SHP77 treated with DMSO at 0.1 percent for 48 hours (cell line): ENCODE results near the gene PWP1.
A peak's percentile ranks its signal among the peaks of the same experiment; 100 is the strongest.

ENCODE experiments used
- DNase-seq: peaks from one replicate; lab custom pipeline; 2025; lab: John Stamatoyannopoulos, UW

PWP1 gene

DNA sequence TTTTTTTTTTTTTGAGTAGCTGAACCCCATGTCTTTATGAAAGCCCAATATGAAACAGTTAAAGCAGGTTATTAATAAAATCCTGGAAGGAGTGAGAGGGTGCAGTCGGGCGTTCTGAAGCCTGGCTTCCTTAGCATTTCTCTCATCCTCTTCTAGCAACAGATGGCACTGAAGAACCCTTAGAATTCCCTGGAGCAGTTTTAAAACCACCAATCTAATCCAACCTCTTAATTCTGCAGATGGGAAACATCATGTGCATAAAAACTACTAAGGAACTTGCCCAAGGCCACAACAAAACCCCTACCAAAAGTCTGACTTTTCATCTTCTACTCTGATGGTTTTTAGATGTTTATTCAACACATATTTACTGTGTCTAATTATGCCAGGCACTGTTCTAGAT, 50.2 kb downstream of the PWP1 start:
- no peak for DNase-seq

DNA sequence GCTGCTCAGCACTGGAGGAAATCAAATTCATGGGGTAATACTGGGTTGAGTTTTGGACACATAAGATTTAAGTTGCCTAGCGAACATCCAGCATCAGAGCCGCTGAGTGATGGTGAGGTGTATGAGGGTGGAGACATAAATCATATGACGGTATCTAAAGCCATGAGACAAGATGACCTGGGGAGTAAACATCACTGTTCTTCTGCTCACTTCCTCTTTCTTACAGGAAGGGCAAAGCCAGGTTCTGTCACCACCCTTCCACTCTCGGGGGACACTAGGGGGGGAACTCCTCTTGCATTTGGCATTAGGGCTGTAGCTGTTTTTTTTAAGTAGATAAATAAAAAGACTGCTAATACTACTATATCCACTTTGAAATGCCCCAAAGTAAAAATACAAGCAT, 51.3 kb downstream of the PWP1 start:
- DNase-seq, result no peak

DNA sequence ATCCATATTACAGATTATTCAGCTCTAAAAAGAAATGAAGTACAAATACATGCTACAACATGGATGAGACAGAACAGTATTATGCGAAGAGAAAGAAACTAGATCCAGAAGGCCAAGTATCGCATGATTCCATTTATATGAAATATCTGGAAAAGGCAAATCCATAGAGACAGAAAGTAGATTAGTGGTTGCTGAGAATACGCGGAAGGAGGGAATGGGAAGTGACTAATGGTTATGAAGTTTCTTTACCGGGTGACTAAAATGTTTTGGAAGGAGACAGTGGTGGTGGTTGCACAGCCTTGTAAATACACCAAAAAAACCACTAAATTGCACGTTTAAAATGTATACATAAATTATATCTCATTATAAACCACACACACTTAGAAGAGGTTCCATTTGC, 62.9 kb downstream of the PWP1 start:
- no peak for DNase-seq

DNA sequence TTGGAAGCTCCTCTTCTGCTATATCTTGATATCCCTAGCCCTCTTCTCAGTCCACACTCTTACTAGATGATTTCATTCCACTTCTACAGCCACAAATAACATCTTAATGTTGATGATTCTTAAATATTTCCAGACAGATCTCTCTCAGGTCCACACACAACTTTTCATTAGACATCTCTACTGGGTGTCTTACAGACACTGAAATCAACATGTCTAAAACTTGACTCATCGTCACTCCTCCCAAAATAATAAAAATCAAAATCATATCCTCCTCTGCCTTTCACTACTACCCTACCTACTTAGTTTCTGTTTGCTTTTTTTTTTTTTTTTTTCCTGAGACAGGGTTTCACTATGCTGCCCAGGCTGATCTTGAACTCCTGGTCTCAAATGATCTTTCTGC, 63.5 kb downstream of the PWP1 start:
- DNase-seq, result no peak

DNA sequence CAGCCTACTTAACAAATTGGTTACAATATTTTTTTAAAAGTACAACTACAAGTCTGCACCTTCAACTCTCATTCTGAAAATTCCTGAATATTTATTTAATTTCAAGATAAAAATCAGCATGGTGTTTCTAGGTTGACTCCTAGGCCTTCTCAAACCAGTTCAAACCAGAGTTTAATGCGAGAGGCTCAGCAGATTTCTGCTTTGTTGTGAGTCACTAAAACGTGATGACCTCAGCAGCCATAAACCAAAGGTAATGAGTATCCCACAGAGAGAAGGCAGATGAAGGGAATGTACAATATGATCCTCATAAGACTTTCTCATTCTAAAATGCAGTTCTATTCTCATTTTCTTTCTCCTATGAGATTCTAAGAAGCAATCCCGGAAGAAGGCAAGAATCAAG, 73.8 kb downstream of the PWP1 start:
- no peak for DNase-seq

DNA sequence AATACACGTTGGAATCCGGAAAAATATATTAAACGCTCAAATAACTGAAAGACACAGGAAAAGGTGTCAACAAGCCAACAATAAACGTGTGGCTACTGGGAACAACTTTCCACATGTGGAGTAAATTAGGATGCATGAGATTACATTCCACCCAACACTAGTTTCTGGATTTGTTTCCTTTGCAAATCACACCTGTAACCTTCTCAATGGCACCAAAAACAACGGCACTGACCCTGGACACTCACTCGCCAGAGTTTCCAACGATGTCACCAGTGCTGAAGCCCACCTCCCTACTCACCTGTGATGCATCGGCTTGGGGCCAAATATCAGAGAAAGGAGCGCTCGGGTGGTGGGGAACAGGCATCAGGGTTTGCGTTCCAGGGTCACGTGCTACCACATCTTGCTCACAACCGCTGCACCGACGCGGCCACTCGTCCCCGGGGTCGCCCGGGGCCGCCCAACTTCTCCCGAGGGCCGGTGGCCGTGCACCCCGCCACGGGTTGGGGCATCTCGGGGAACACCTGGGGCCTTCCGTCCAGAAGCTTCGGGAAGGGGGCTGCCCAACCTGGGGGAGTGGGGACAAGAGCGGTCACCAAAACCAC, 74.7 kb downstream of the PWP1 start:
- no peak for DNase-seq

DNA sequence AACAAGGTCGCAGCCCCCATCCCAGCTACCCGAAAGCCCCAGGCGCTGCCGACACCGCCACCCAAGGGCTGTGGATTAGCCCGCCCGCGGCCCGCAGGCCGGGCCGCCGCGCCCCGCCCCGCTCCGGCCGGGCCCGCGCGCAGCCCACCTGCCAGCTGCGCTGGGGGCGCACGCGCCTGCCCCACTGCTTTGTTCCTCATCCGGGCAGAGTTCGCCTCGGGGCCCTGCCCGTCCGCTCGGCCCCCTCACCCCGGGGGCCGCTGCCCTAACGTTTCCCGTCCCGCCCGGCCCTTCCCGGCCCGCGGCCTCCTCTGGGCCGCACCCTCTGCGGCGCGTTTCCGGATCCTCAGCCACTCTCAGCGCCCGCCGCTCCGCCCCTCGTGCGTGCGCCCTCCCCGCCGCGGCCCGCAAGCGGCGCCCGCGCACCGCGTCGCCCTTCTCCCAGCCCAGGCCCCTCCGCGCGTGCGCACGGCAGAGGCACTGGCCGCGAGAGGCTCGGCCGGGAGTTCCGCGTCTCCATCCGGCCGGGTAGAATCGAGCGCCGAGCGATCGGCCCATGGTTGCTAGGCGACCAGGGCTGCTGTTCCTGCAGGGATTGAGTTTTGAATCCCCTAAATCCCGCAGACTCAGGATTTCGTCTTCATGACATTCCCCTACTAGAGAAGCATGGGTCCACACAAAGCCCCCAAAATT, 75.4 kb downstream of the PWP1 start, which contains the start of gene PRDM4:
PRDM4 (minus strand) TSS at position 329 of the 693 bp plus-strand sequence. CDS start 622 bp downstream, outside the sequence.
- DNase-seq, result peak; percentile 51

DNA sequence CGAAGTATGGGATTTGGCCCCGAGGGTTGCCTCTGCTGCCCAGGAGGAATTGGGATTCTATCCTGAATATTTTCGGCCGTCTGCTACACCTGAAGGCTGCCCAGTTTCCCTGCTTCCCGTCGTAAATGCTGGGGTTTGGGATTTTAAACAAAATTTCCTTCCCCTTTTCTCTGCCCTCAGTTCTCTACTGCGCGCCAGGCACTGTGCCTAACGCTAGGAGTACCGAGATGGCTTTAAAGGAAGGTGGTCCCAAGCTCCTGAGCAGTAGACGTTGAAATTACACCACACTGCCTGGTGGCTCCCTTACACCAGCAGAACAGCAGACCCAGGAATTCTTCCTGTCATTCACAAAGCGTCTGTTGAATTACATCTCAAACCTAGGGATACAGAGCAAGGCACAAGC, 75.9 kb downstream of the PWP1 start:
- DNase-seq, result no peak
